RWPE2 (cell line): ENCODE data around the gene BRI3.

Source experiments
- ATAC-seq: fragments of 200-7000 bp; cut with Tn5 transposase; 3 replicates; pipeline ENCODE4 v1.9.1; 2021; ENCODE audit warnings: low read depth
- DNase-seq: peaks from one replicate; pipeline ENCODE4 v3.0.0-alpha.2; 2020; ENCODE audit warnings: low spot score
- H3K27ac ChIP-seq: fragments of 450-650 bp; 2 replicates; pipeline ENCODE4 v1.5.1; 2017; ENCODE audit warnings: mild to moderate bottlenecking; ENCODE audit not compliant: poor library complexity, severe bottlenecking
- H3K27me3 ChIP-seq: fragments of 250-450 bp; sonication (Bioruptor Pico); 2 replicates; pipeline ENCODE4 v1.5.1; 2021; ENCODE audit warnings: mild to moderate bottlenecking, moderate library complexity; ENCODE audit not compliant: insufficient read depth, poor library complexity, severe bottlenecking
- H3K36me3 ChIP-seq: fragments of 250-450 bp; sonication (Bioruptor Pico); 2 replicates; pipeline ENCODE4 v1.5.1; 2020; ENCODE audit warnings: low read depth, mild to moderate bottlenecking, moderate library complexity
- H3K4me1 ChIP-seq: fragments of 250-450 bp; sonication (Bioruptor Pico); 2 replicates; pipeline ENCODE4 v1.5.1; 2021; ENCODE audit warnings: mild to moderate bottlenecking, moderate library complexity; ENCODE audit not compliant: insufficient read depth, poor library complexity, severe bottlenecking
- H3K4me3 ChIP-seq: fragments of 250-450 bp; sonication (Bioruptor Pico); 2 replicates; pipeline ENCODE4 v1.5.1; 2021; ENCODE audit warnings: mild to moderate bottlenecking, moderate library complexity; ENCODE audit not compliant: severe bottlenecking
- H3K9me3 ChIP-seq: fragments of 250-450 bp; sonication (Bioruptor Pico); 2 replicates; pipeline ENCODE4 v1.5.1; 2021; ENCODE audit warnings: mild to moderate bottlenecking, moderate library complexity; ENCODE audit not compliant: severe bottlenecking
- TF ChIP-seq, protein P1 (sequence below): fragments of 450-650 bp; IDR thresholded peaks from one replicate; pipeline ENCODE4 v1.5.1; 2017; ENCODE audit warnings: mild to moderate bottlenecking, moderate library complexity; ENCODE audit not compliant: poor library complexity, severe bottlenecking

The BRI3 gene

DNA sequence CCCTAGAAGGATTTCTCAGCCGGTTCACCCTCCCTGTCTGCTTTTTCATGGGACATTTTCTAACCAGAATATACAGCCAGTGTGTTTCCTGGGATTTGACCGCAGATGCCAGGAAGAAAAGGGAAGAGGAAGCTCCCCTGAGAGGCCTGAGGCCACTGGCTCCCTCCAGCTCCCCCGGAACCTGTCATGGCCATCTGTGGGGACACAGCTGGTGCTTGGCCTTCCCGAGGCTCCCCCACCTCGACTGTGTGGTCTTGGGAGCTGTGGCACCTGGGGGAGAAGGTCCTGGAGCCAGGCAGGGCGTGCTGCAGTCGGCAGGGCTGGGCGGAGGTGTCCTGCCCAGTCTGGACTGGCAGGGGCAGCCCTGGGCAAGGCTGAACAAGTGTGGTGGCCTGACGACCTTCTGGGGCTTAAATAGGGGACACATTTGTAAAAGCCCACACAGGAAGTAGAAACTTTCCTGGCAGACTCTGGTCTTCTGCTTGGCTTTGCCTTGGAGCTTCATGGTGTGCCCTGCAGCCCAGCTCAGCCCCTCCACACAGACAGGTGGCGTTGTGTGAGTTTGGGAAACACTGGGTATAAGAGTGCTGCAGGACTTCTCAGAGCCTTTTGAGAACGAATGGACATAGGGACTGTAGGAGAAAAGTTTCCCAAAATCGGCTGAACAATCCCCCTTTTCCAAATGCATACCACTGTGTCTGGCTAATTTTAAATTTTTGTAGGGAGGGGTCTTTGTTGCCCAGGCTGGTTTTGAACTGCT lies 6.8 kb downstream of the BRI3 start:
- Histone ChIP-seq H3K4me1 (peaks cover 38% of the 10 kb centered on the region), H3K9me3 (no peaks in the 10 kb centered on the region), H3K36me3 (peaks cover 55% of the 10 kb centered on the region), H3K4me3 (no peak overlapping the region), H3K27ac (peak overlapping the region; percentile 91), H3K27me3 (no peaks in the 10 kb centered on the region)
- ATAC-seq, result no peak
- DNase-seq, result no peak
- TF ChIP-seq, protein P1, sequence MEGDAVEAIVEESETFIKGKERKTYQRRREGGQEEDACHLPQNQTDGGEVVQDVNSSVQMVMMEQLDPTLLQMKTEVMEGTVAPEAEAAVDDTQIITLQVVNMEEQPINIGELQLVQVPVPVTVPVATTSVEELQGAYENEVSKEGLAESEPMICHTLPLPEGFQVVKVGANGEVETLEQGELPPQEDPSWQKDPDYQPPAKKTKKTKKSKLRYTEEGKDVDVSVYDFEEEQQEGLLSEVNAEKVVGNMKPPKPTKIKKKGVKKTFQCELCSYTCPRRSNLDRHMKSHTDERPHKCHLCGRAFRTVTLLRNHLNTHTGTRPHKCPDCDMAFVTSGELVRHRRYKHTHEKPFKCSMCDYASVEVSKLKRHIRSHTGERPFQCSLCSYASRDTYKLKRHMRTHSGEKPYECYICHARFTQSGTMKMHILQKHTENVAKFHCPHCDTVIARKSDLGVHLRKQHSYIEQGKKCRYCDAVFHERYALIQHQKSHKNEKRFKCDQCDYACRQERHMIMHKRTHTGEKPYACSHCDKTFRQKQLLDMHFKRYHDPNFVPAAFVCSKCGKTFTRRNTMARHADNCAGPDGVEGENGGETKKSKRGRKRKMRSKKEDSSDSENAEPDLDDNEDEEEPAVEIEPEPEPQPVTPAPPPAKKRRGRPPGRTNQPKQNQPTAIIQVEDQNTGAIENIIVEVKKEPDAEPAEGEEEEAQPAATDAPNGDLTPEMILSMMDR, result no peak

DNA sequence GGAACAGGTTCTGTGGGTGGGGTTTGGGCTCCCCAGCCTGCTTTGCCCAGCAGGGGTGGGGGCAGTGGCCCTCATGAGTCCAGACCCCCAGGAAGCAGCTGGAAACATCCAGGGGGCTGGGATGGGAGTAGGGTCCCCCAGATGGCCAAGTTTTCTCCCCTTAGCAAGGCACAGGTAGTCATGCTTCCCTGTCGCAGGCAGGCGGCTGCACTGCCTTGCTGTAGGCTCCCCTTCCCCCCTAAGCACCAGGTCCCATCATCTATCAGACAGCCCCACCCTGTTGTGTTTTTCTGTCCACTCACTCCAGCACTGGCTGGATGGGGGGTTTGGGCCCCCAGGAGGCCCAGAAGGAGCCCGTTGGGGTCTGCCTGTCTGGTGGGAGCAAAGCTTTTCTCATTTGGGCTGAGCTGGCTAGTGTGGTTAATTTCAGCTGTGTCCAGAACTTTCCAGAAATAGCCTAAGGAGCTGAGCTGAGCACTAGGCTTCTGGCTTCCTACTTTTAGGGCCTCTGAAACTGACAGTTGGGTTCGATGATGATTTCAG lies 7.9 kb downstream of the BRI3 start:
- TF ChIP-seq, protein P1, result no peak
- Histone ChIP-seq H3K4me1 (peaks cover 38% of the 10 kb centered on the region), H3K4me3 (no peak overlapping the region), H3K36me3 (peaks cover 67% of the 10 kb centered on the region), H3K9me3 (no peaks in the 10 kb centered on the region), H3K27ac (peak overlapping the region; percentile 91), H3K27me3 (no peaks in the 10 kb centered on the region)
- ATAC-seq (no peak), DNase-seq (no peak)

- Histone ChIP-seq H3K4me3 (no peak overlapping the region), H3K4me1 (peaks cover 16% of the 10 kb centered on the region)
Measured at GRCh38 chr7:98291717-98292116, 10.2 kb downstream of the BRI3 start.

GRCh38 chr7:98293265-98293664 lies 11.8 kb downstream of the BRI3 start:
- H3K9me3 ChIP-seq, result no peaks in the 10 kb centered on the region
- ATAC-seq (no peak), DNase-seq (no peak)
- TF ChIP-seq, protein P1, result no peak
- H3K27me3 ChIP-seq, result no peaks in the 10 kb centered on the region
- peaks cover under 1% of the 10 kb centered on the region for H3K4me1 ChIP-seq
- H3K36me3 ChIP-seq, result peaks cover 89% of the 10 kb centered on the region
- H3K27ac ChIP-seq, result no peak overlapping the region
- no peak overlapping the region for H3K4me3 ChIP-seq

More at GRCh38 chr7:98291717-98292116, 10.2 kb downstream of the BRI3 start:
- Histone ChIP-seq H3K9me3 (no peaks in the 10 kb centered on the region), H3K36me3 (peaks cover 85% of the 10 kb centered on the region), H3K27ac (no peak overlapping the region), H3K27me3 (no peaks in the 10 kb centered on the region)
- TF ChIP-seq, protein P1, result no peak
- DNase-seq (no peak), ATAC-seq (no peak)

DNA sequence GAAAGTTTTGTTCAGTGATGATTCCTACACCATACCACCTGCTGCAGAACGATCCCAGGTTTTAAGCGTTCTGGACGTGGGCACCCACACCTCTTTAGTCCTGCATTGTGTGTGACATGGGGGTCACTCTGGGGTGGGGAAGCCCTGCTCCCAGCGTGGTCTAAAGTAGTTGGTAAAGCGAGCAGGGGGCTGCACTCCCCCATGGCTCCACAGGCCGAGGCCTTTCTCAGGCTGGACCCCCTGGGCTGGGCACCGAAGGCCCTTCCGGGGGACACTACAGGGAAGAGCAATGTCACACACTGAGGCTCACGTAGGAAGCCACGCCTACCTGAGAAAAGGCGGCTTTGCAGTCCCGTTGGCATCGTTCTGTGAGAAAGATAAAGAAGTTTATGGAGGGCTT lies 12.3 kb downstream of the BRI3 start:
- no peak overlapping the region for H3K27ac ChIP-seq
- no peaks in the 10 kb centered on the region for H3K9me3 ChIP-seq
- TF ChIP-seq, protein P1, result no peak
- no peak overlapping the region for H3K4me3 ChIP-seq
- ATAC-seq, result no peak
- H3K4me1 ChIP-seq, result no peaks in the 10 kb centered on the region
- peaks cover 84% of the 10 kb centered on the region for H3K36me3 ChIP-seq
- no peaks in the 10 kb centered on the region for H3K27me3 ChIP-seq
- DNase-seq, result no peak
